Activated CD8-positive, alpha-beta T cell treated with anti-CD3 and anti-CD28 coated beads for 36 hours (primary cell): ENCODE data around the gene SEMA5B. TPM values are rescaled to one million over a fixed set of nuclear protein-coding genes. Genes with fewer than 3 reads are reported as not detected.

Source experiments
- ATAC-seq: fragments of 200-7000 bp; cut with Tn5 transposase; one replicate; pipeline ENCODE4 v1.10.0; 2021; ENCODE audit warnings: mild to moderate bottlenecking, moderate library complexity
- CTCF ChIA-PET: fragments of 350-600 bp; sonication (Branson Sonifier 250); formaldehyde crosslinking; loops from one replicate; lab custom pipeline; 2021; ENCODE audit warnings: antibody characterized with exemption; lab: Charles Lee
- POLR2A ChIA-PET: fragments of 350-600 bp; sonication (Branson Sonifier 250); formaldehyde crosslinking; loops from one replicate; lab custom pipeline; 2021; ENCODE audit warnings: antibody characterized with exemption; lab: Charles Lee
- DNase-seq: peaks from one replicate; pipeline ENCODE4 v3.0.0-alpha.2; 2020
- H3K27ac Mint-ChIP-seq: one replicate; pipeline ENCODE4 v1.8.0; 2021; ENCODE audit warnings: mild to moderate bottlenecking, mixed read lengths
- H3K27me3 Mint-ChIP-seq: one replicate; pipeline ENCODE4 v1.8.0; 2021; ENCODE audit warnings: mixed read lengths
- H3K36me3 Mint-ChIP-seq: one replicate; pipeline ENCODE4 v1.8.0; 2021; ENCODE audit warnings: low read depth, mixed read lengths
- H3K4me1 Mint-ChIP-seq: one replicate; pipeline ENCODE4 v1.8.0; 2021; ENCODE audit warnings: low read depth, mixed read lengths
- H3K4me3 Mint-ChIP-seq: one replicate; pipeline ENCODE4 v1.8.0; 2021; ENCODE audit warnings: mild to moderate bottlenecking, moderate library complexity, mixed read lengths
- H3K9me3 Mint-ChIP-seq: one replicate; pipeline ENCODE4 v1.8.0; 2021; ENCODE audit warnings: mixed read lengths
- CTCF ChIP-seq: fragments of 200-600 bp; IDR thresholded peaks from one replicate; pipeline ENCODE4 v1.8.0; 2022; ENCODE audit warnings: antibody characterized with exemption, mild to moderate bottlenecking
- intact Hi-C: fragments of 100-400 bp; cut with micrococcal nuclease; formaldehyde crosslinking; loops from one replicate; pipeline ENCODE4 v1.10.0; 2022
- total RNA-seq, 2 experiments: library from RNA; stranded (reverse); gene quantifications; one replicate each; pipeline ENCODE4 v1.2.3, GENCODE V29; 2021

Gene SEMA5B
- total RNA-seq, 2 experiments from 2014 or later: not detected

GRCh38 chr3:122902326-122902725 lies 125.2 kb downstream of the SEMA5B start:
- ATAC-seq (no peak), DNase-seq (no peak)
- Mint-ChIP-seq H3K4me3 (no peak overlapping the region), H3K27me3 (peaks cover 12% of the 10 kb centered on the region), H3K9me3 (peaks cover 4% of the 10 kb centered on the region), H3K27ac (no peak overlapping the region), H3K4me1 (no peaks in the 10 kb centered on the region), H3K36me3 (no peaks in the 10 kb centered on the region)
- intact Hi-C loops: no loop called here
- no peak for TF ChIP-seq CTCF
- ChIA-PET POLR2A (interaction anchor here (0.6 kb wide), 2 partner anchors 26 to 45 kb away, joined by 3 to 4 read pairs; no protein-coding TSS in a partner anchor), CTCF (interaction anchor here (1.3 kb wide), 1 partner anchor 44 kb away, joined by 3 read pairs; no protein-coding TSS in a partner anchor)

DNA sequence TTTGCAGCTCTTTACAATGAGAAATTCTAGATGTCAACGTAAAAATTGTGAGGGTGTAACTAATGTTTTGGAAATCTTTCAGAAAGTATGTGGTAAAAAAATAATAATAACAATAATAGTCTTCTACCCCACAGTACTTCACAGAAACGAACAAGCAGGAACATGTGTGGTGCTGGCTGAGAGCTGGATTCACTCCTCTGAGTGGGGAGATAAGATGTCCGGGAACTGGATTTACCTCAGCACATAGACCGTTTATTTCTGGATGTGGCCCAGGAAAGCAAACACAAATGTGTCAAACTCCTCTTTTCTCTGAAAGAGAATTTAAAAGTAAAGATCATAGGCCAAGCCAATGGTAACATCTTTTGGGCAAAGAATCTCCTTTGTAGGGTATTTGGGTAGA lies 129.3 kb downstream of the SEMA5B start:
- POLR2A ChIA-PET: no interaction called here
- TF ChIP-seq CTCF: no peak
- Mint-ChIP-seq H3K36me3 (no peaks in the 10 kb centered on the region), H3K4me1 (peaks cover 5% of the 10 kb centered on the region), H3K27ac (no peak overlapping the region), H3K9me3 (no peaks in the 10 kb centered on the region), H3K27me3 (peaks cover 11% of the 10 kb centered on the region), H3K4me3 (no peak overlapping the region)
- intact Hi-C loops: no loop called here
- no peak for DNase-seq
- CTCF ChIA-PET: interaction anchor here (1.1 kb wide), 1 partner anchor 23 kb away, joined by 3 read pairs; no protein-coding TSS in a partner anchor
- no peak for ATAC-seq

DNA sequence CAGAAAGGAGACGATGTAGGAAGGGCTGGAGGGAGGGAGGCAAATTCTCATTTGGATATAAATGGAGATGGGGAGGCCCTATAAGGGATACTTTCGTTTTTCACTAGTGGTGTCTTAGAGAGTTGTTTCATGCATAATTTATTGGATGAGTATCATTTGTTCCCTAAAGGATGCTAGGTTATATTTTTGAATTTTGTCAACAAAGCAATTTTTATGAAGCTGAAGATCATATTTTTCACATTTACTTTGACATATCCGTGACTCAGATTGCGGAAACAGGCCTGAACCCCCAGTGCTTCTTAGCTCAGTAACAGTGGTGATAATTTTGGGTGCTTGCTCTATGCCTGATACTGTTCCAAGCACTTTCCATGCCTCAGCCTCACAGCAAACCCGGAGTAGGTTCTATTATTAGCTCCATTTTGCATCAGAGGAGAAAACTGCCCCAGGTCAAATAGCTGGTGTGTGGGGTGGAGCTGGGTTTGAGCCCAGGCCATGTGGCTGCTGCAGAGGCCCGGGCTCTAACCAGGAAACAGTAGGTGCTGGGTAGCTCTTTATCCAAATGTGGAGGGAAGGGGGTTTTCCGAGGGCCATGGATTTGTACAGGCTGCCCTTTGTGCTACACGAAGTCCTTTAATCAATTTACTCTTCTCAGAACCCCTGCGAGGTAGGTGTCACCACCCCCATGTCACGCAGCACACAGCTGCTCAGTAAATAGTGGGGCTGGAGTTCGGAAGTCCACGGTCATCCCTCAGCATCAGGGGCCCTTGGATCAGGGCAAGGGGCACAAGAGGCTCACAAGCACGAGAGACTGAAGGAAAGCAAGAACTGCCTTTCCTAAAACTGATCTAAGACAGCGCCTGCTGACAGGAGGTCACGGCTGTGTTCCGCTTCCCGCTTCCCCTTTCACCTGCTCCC lies 133.6 kb downstream of the SEMA5B start:
- H3K9me3 Mint-ChIP-seq: no peaks in the 10 kb centered on the region
- intact Hi-C loops: no loop called here
- no peak overlapping the region for H3K27ac Mint-ChIP-seq
- no peaks in the 10 kb centered on the region for H3K36me3 Mint-ChIP-seq
- CTCF ChIA-PET: no interaction called here
- H3K27me3 Mint-ChIP-seq: peaks cover 9% of the 10 kb centered on the region
- peaks cover 20% of the 10 kb centered on the region for H3K4me1 Mint-ChIP-seq
- POLR2A ChIA-PET: no interaction called here
- H3K4me3 Mint-ChIP-seq: no peak overlapping the region
- DNase-seq (no peak), ATAC-seq (no peak)
- no peak for TF ChIP-seq CTCF

- peak; percentile 71 for ATAC-seq
- CTCF ChIA-PET: no interaction called here
- peak; percentile 43 for DNase-seq
Observed at GRCh38 chr3:122893282-122893681, 134.3 kb downstream of the SEMA5B start.

More at GRCh38 chr3:122893282-122893681, 134.3 kb downstream of the SEMA5B start:
- Mint-ChIP-seq H3K27me3 (peaks cover 3% of the 10 kb centered on the region), H3K9me3 (no peaks in the 10 kb centered on the region), H3K36me3 (no peaks in the 10 kb centered on the region), H3K4me3 (no peak overlapping the region), H3K4me1 (peaks cover 20% of the 10 kb centered on the region), H3K27ac (no peak overlapping the region)
- TF ChIP-seq CTCF: no peak
- intact Hi-C loops: no loop called here
- POLR2A ChIA-PET: no interaction called here
